ENCODE measurements around the gene TEX54.

The TEX54 gene

DNA sequence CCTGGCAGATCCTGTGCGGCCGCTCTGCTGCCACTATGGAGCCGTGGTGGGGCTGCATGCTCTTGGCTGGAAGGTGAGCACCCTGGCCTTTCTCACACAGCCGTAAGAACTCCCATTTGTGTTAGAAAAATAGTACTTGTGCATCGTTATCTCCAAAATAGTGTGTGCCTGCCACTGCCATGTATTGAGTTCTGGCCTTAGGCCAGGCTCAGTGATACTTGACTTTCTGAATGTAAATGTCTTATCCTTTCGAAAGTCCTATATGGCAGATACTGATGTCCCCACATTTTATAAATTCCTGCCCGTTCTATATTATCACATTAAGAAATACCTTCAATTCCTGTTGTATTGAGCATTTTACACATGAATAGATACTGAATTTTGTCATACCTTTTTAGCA lies 49.9 kb downstream of the TEX54 start:
- DNase-seq = no peak
